ENCODE data around the gene PIK3CB.
"Not testable (repeated sequence)": the region's sequence is repeated elsewhere in the genome, so short reads cannot be mapped to it uniquely, and the experiment has no call there.

Gene PIK3CB

DNA sequence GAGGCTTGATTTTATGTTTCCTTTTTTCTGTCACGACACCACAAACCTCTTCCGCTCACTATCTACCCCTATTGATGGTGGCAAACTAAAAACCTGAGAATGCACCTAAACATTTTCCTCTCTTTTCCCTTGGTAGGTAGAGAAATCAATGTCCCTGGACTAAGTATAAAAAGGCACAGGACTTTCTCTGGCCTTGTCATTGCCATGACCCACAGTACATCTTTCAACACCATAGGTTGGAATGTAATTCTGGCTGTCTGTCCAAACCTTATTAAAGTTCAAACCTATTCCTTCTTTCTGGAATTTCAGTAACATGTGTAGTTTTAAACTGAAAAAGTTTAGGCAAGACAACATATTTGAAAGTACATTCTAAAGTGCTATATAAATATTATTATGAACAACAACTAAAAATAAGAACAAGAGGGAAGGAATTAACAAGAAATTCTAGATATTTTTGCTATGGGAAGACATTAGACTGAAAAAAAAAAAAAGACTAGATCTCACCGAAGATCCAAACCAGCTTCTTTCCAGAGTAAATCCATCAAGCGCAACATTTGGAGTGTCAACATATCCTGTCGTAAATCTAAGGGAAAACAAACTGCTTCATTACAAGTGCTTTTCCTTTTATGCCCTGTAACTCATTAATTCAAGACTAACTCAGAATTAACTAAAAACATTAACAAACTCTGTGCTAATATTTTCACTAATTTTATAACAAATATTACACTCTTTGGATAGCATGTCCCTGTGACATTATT is 153.1 kb downstream of the PIK3CB start:
- DNase-seq (ENCODE audit: low read depth in 2 of 2) = no peak

DNA sequence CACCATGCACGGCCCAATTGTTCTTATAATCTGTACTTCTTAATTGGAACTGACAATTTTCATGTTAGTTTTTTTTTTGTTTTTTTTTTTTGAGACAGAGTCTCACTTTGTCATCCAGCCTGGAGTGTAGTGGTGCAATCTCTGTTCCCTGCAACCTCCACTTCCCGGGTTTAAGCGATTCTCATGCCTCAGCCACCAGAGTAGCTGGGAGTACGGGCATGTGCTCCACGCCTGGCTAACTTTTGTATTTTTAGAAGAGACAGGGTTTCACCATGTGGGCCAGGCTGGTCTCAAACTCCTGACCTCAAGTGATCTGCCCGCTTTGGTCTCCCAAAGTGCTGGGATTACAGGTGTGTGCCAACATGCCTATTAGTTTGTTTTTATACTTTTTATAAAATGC is 153.8 kb downstream of the PIK3CB start:
- not testable (repeated sequence) for DNase-seq (ENCODE audit: low read depth in 2 of 2)

DNA sequence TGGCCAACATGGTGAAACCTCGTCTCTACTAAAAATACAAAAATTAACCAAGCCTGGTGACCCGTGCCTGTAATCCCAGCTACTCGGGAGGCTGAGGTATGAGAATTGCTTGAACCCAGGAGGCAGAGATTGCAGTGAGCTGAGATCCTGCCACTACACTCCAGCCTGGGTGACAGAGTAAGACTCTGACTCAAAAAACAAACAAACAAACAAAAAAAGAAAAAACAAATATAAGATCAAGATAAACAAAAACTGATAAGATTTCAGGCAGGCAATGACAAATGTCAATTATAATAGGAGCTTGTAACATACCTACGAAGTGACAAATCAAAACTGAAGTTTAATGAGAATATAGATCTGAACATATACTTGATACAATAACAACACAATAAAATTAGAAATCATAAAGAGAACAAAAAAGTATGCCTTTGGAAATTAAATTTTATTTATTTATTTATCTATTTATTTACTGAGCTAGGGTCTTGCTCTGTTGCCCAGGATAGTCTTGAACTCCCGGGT is 155.8 kb downstream of the PIK3CB start:
- no peak for DNase-seq (ENCODE audit: low read depth in 2 of 2)

DNA sequence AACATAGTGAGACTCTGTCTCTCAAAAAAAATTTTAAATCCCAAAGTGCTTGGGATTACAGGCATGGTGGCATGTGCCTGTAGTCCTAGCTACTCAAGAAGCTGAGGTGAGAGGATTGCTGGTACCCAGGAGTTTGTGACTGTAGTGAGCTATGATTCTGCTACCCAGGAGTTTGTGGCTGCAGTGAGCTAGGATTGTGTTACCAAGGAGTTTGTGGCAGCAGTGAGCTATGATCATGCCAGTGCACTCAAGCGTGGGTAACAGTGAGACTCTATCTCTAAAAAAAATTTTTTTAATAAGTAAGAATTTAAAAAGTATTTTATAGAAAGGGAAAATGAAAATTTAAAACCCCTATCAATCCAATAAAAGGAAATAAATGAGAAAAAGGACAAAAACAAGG is 156.6 kb downstream of the PIK3CB start:
- no peak for DNase-seq (ENCODE audit: low read depth in 2 of 2)

DNA sequence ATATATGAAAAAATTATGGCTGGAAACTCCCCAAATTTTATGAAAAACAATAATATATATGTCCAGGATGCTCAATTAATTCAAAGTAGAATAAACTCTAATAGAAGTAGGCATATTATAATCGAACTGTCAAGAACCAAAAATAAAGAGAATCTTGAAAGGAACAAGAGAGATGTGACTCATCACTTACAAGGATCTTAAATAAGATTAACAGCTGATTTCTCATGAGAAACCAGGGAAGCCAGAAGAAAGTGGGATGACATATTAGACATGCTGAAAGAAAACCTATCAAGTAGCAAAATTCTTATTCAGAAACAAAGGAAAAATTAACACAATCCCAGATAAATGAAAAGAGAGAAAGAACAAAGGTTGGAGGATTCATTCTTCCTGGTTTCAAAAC is 159.3 kb downstream of the PIK3CB start:
- no peak for DNase-seq (ENCODE audit: low read depth in 2 of 2)

DNA sequence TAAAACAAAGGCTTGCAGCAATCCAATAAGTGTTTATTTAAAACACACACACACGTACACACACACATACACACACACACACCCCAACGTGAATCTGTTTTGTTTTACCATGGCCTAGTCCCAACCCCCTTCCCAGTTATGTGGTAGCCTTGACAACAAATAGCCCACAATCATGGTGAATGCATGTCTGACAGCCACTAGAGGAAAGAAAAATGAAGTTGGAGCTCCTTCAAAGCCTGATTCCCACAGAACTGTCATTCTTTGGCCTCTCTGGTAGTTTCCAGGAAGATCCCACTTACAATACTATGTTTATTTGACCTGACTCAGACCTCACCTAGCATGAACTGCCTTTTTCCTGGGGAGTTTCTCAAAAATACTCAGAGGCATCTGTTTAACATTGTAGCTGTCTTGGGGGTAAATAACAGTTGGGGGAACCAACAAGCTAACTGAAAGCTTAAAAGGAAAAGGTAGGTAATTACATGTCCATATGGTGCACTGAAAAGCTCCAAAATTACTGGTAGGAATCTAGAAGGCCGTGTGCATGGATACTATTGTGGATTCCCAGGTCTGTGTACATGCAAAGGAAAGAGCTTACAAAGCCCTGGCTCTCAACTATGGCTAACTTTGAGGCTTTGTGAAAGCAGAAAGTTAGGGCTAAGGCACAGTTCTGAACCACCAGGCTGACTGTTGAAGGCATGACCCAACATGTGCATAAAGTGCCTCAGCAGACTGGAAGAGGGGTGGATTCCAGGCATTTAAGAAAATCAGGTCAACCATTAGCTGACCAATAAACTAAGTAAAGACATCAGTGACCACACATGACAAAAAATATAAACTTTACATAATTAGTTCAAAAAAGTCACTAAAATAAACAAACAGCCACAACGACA is 160.8 kb downstream of the PIK3CB start:
- DNase-seq (ENCODE audit: low read depth in 2 of 2) = no peak

DNA sequence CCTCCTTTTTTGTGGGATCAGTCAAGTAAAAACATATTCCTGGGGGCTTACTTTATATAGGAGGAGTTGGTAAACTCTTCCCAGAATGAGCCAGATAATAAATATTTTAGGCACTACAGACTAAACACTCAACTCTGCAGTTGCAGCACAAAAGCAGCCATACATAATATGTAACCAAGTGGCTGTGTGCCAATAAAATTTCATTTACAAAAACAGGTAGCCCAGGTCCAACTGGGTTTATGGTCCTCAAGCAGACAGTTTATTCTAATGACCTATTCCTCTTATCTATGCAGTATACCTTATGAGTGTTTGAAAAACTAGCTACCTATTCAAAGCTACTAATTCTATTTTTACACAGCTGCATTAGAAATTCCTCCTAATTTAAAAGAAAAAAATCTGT is 164.3 kb downstream of the PIK3CB start:
- DNase-seq (ENCODE audit: low read depth in 2 of 2) = no peak

DNA sequence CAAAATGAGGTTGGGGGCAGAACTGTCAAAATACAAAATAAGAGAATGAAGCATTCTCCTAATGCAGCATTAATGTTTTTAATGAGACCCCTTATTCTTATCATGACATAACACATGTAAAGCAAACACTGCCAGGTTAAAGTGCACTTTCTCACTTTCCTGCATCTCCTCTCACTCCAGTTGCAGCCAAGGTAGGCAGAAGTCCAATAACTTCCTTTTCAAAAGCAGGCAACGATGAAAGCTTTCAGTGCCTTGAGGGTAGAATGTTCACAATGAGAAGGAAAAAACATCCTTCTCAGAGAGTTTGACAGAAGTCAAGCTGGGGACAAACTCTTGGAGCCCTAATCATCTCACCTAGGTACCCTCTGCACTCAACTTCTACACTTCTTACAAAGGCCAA is 166.6 kb downstream of the PIK3CB start:
- DNase-seq (ENCODE audit: low read depth in 2 of 2) = no peak

DNA sequence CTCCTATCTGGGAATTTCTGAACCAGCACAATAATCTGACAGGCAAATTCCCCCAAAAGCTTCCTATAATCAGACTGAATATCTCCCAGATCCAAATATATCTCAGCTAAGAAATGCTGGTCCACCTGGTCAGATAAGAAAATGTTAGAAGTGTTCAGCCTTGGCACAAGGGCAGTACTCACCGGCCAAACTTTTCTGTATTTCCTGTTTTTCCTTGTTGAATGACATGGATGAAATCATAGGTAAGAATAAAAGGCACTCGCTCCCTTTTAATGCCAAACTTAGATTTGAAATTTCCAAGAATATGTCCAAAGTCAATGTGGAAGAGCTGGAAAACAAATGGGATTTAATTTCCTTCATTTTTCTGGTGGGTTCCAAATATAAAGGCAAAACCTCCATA is 177.2 kb downstream of the PIK3CB start:
- no peak for DNase-seq (ENCODE audit: low read depth in 2 of 2)

GRCh38 chr3:138653567-138653966 is 181.2 kb downstream of the PIK3CB start:
- DNase-seq (ENCODE audit: low read depth in 2 of 2) = no peak

DNA sequence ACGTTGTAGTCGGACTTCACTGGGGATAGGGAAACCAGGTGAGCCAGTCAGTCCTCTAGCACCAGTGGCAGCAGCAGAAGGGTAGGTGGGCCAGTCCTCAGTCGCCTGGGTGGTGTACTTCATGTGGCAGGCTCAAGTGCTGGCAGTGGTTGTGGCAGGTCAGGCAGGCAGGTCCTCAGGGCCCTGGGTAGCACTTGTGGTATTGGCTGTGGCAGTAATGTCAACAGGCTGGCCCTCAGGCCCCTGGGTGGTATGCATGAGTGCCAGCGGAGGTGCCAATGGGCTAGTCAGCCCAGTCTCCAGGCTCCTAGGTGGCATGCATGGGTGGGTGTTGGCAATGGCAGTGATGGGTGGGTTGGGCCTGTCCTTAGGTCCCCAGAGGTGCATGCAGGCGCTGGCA is 185.6 kb downstream of the PIK3CB start:
- DNase-seq (ENCODE audit: low read depth in 2 of 2) = no peak

DNA sequence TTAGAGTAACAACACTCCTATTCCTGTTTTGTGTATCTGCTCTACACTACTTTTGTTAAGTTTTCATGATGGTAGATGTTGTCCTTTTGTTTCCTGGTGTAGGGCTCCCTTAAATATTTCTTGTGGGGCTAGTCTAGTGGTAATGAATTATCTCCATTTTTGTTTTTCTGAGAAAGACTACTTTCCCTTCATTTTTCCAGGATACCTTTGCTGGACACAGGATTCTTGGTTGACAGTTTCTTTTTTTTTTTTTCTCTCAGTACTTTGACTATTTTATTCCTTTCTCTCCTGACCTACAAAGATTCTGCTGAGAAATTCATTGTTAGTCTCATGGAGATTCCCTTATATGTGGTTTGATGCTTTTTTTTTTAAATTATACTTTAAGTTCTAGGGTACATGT is 188.2 kb downstream of the PIK3CB start:
- DNase-seq (ENCODE audit: low read depth in 2 of 2) = no peak

- DNase-seq (ENCODE audit: low read depth in 2 of 2) = no peak
Observed at GRCh38 chr3:138646008-138646407, 188.7 kb downstream of the PIK3CB start.

- no peak for DNase-seq (ENCODE audit: low read depth in 2 of 2)
Observed at GRCh38 chr3:138642927-138643253, 191.8 kb downstream of the PIK3CB start.

DNA sequence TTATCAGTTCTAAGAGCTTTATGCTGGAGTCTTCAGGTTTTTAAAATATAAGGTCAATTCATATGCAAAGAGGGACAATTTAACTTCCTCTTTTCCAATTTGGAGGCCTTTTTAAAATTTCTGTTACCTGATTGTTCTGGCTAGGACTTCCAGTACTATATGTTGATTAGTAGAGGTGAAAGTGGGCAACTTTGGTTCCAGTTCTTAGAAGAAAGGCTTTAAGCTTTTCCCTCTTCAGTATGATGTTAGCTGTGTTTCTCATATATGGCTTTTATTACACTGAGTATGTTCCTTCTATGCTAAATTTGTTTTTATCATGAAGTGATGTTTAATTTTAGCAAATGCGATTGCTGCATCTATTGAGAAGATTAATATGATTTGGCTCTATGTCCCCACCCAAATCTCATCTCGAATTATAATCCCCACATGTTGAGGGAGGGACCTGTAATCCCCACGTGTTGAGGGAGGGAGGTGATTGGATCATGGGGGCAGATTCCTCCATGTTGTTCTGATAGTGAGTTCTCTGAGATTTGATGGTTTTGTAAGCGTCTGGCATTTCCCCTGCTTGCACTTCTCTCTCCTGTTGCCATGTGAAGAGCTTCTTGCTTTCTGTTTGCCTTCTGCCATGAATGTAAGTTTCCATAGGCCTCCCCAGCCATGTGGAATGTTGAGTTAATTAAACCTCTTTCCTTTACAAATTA is 192.4 kb downstream of the PIK3CB start:
- no peak for DNase-seq (ENCODE audit: low read depth in 2 of 2)

- DNase-seq (ENCODE audit: low read depth in 2 of 2) = no peak
Observed at GRCh38 chr3:138640537-138640936, 194.2 kb downstream of the PIK3CB start.

DNA sequence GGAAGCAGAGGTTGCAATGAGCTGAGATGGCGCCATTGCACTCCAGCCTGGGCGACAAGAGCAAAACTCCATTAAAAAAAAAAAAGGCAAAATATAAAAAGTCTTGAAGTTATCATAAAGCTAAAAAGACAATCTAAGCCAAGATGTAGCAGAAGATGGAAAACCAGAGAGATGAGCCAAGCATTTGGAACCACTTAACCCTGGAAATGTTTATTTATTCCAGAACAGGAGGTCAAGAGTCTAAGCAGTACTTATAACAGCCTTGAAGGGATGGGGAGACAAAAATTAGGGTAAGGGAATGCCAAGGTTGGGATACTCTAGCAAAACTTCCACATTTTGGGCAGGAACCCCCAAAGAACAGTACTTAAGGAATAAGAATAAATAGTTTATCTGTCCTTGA is 196.1 kb downstream of the PIK3CB start:
- no peak for DNase-seq (ENCODE audit: low read depth in 2 of 2)

DNA sequence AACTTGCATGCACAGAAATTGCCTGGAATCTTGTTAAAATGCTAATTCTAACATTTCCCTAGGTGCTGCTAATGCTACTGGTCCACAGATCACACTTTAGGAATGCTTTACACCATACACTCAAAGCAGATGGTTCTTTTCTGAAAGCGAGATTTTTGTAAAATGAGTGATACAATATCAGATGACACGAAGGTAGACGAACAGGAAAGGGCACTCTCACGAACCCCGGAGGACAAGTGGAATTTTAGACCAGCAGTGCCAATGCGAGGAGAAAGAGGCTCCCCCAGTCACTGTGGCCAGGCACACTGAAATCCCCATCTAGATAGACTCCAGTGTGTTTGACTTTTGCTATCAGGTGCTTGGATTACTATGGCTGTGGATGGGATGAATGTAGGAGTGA is 205.2 kb downstream of the PIK3CB start:
- no peak for DNase-seq (ENCODE audit: low read depth in 2 of 2)

- no peak for DNase-seq (ENCODE audit: low read depth in 2 of 2)
Observed at GRCh38 chr3:138625707-138626365, 208.9 kb downstream of the PIK3CB start.

GRCh38 chr3:138624518-138624917 is 210.2 kb downstream of the PIK3CB start:
- DNase-seq (ENCODE audit: low read depth in 2 of 2) = no peak

DNA sequence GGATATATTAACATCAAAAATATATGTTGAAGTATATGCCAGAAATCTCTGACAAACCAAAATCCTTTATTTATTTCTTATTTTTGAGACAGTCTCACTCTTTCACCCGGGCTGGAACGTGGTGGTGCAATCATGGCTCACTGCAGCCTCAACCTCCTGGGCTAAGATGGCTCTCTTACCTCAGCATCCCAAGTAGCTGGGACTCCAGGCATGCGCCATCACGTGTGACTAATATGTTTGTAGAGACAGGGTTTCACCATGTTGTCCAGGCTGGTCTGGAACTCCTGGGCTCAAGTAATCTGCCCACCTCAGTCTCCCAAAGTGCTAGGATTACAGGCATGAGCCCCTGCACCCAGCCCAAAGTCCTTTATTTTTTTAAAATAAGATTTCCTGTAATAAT is 214.3 kb downstream of the PIK3CB start:
- DNase-seq (ENCODE audit: low read depth in 2 of 2) = no peak

DNA sequence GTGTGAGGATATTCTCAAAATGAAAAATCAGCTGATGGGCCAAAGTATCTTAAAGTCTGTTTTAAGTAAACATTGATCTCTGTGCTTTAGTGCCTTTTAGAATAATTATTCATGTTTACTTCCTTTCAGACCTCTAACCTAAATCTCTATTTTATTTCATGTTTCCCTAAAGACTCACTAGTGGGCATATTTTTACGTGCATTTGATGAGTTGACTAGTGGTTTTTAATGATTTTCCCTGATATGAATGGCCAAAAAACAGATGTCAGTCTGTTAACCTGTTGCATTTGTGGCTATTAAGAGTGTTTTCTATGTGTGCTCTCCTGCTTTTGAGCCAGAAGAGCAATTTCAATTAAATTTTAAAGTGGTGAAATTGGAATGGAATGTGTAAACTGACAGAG is 219.3 kb downstream of the PIK3CB start:
- no peak for DNase-seq (ENCODE audit: low read depth in 2 of 2)
